ENCODE data around the gene NLRX1.

DNA sequence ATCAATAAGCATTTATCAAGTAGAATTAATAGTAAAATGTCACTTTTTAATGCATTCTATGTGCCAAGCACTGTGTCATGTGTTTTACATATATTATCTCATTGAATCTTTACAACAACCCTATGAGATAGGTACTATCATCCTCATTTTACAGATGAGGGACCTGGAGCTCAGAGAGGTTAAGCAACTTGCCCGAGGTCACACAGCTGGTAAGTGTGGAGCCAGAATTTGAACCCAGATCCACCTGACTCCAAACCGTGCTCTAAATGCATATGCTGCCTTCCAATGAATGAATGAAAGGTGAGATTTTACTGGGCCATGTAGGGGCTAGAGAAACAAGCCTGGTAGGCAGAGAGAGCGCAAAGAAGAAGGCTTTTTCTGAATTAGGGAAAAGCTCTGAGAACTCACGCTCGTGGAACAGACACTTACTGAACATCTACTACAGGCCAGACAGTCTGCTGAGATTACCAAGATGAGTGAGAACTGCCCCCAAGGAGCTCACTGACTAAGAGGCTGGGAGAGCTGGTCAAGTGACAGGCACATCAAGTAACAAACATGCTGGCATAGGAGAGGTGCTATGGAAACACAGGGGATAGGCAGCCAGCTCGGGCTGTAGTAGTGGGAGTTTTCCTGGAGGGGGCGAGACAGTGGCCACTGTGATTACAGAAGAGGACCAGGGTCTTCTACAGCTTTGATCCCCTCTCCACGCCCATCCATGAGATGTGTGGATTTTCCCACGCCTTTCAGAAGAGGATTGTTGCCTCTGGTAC lies 15.3 kb upstream of the NLRX1 start:
- TF ChIP-seq, protein P1, sequence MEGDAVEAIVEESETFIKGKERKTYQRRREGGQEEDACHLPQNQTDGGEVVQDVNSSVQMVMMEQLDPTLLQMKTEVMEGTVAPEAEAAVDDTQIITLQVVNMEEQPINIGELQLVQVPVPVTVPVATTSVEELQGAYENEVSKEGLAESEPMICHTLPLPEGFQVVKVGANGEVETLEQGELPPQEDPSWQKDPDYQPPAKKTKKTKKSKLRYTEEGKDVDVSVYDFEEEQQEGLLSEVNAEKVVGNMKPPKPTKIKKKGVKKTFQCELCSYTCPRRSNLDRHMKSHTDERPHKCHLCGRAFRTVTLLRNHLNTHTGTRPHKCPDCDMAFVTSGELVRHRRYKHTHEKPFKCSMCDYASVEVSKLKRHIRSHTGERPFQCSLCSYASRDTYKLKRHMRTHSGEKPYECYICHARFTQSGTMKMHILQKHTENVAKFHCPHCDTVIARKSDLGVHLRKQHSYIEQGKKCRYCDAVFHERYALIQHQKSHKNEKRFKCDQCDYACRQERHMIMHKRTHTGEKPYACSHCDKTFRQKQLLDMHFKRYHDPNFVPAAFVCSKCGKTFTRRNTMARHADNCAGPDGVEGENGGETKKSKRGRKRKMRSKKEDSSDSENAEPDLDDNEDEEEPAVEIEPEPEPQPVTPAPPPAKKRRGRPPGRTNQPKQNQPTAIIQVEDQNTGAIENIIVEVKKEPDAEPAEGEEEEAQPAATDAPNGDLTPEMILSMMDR (IDR thresholded peaks at IDR 0.05; ENCODE audit: low read depth, low read length, poor library complexity, severe bottlenecking): peak; percentile 17
- TF ChIP-seq EZH2phosphoT487 (IDR thresholded peaks at IDR 0.05; ENCODE audit: borderline replicate concordance, low read length): no peak

Measured in DOHH2 (cell line).